IMR-90 (cell line): ENCODE measurements around the gene ZNF2. TPM values are rescaled to one million over a fixed set of nuclear protein-coding genes. Genes with fewer than 3 reads are reported as not detected.

ENCODE experiments used
- ATAC-seq: fragments of 200-7000 bp; cut with Tn5 transposase; 2 replicates; pipeline ENCODE4 v1.9.1; 2020; ENCODE audit warnings: low read depth, mild to moderate bottlenecking, moderate library complexity
- BruUV-seq: library from RNA; stranded (reverse); fragments of 400-500 nt; replicated peaks from 2 replicates; lab custom pipeline; 2021; lab: Mats Ljungman, UMichigan
- CTCF ChIA-PET: fragments of 300-600 bp; formaldehyde crosslinking; extraction: SDS; loops from one replicate; lab custom pipeline; 2021; ENCODE audit warnings: antibody characterized with exemption; lab: Yijun Ruan, JAX
- POLR2A ChIA-PET: fragments of 300-600 bp; sonication (Branson Sonifier 250); formaldehyde crosslinking; loops from one replicate; lab custom pipeline; 2022; ENCODE audit warnings: antibody characterized with exemption; ENCODE audit not compliant: unreplicated experiment; lab: Charles Lee
- DNase-seq: peaks from one replicate; pipeline ENCODE4 v3.0.0; 2013
- H2AFZ ChIP-seq: replicated peaks from 2 replicates; pipeline ENCODE3; 2013; ENCODE audit warnings: low read length, mild to moderate bottlenecking; ENCODE audit not compliant: poor library complexity
- H2AK5ac ChIP-seq: 2 replicates; pipeline ENCODE4 v1.6.1; 2013; ENCODE audit warnings: low read depth, low read length, inconsistent platforms
- H2AK9ac ChIP-seq: replicated peaks from 2 replicates; pipeline ENCODE3; 2013; ENCODE audit warnings: mild to moderate bottlenecking, low read depth, low read length, moderate library complexity; ENCODE audit not compliant: poor library complexity
- H2BK120ac ChIP-seq: 2 replicates; pipeline ENCODE4 v1.6.1; 2013; ENCODE audit warnings: low read depth, low read length, inconsistent platforms
- H2BK15ac ChIP-seq: 3 replicates; pipeline ENCODE4 v1.6.1; 2013; ENCODE audit warnings: low read depth, low read length, inconsistent platforms
- H2BK20ac ChIP-seq: 2 replicates; pipeline ENCODE4 v1.6.1; 2013; ENCODE audit warnings: low read depth, mild to moderate bottlenecking, inconsistent platforms, low read length, moderate library complexity
- H2BK5ac ChIP-seq: 2 replicates; pipeline ENCODE4 v1.6.1; 2013; ENCODE audit warnings: mild to moderate bottlenecking, low read depth, low read length, inconsistent platforms; ENCODE audit not compliant: poor library complexity, severe bottlenecking
- H3K14ac ChIP-seq: replicated peaks from 2 replicates; pipeline ENCODE4 v1.6.1; 2013; ENCODE audit warnings: low read depth, low read length, inconsistent platforms
- H3K18ac ChIP-seq: 2 replicates; pipeline ENCODE4 v1.6.1; 2013; ENCODE audit warnings: low read depth, low read length, control low read depth
- H3K23ac ChIP-seq: 2 replicates; pipeline ENCODE4 v1.6.1; 2013; ENCODE audit warnings: low read depth, low read length, inconsistent platforms
- H3K27ac ChIP-seq: 2 replicates; pipeline ENCODE4 v1.5.1; 2013; ENCODE audit warnings: mild to moderate bottlenecking, control low read depth, low read length; ENCODE audit not compliant: insufficient read depth
- H3K27me3 ChIP-seq: 2 replicates; pipeline ENCODE4 v1.6.1; 2013; ENCODE audit warnings: low read length; ENCODE audit not compliant: control insufficient read depth, insufficient read depth
- H3K36me3 ChIP-seq: 2 replicates; pipeline ENCODE4 v1.6.1; 2013; ENCODE audit warnings: low read length, mixed read lengths; ENCODE audit not compliant: control insufficient read depth, insufficient read depth
- H3K4ac ChIP-seq: 2 replicates; pipeline ENCODE4 v1.6.1; 2013; ENCODE audit warnings: low read depth, low read length, inconsistent platforms
- H3K4me1 ChIP-seq: 2 replicates; pipeline ENCODE4 v1.6.1; 2013; ENCODE audit warnings: low read length, mixed read lengths; ENCODE audit not compliant: control insufficient read depth, insufficient read depth
- H3K4me2 ChIP-seq: 2 replicates; pipeline ENCODE4 v1.6.1; 2013; ENCODE audit warnings: low read depth, mild to moderate bottlenecking, control low read depth, low read length, moderate library complexity
- H3K4me3 ChIP-seq: 2 replicates; pipeline ENCODE4 v1.5.1; 2013; ENCODE audit warnings: low read depth, mild to moderate bottlenecking, control low read depth, low read length, moderate library complexity; ENCODE audit not compliant: insufficient read depth
- H3K56ac ChIP-seq: 2 replicates; pipeline ENCODE4 v1.6.1; 2013; ENCODE audit warnings: low read length, inconsistent platforms; ENCODE audit not compliant: insufficient read depth; ENCODE audit errors: extremely low read depth
- H3K79me1 ChIP-seq, 2 experiments: 2 replicates each; pipeline ENCODE4 v1.6.1; 2013; ENCODE audit warnings: low read length in 2 of 2, inconsistent platforms in 1 of 2, low read depth in 1 of 2
- H3K9ac ChIP-seq: 2 replicates; pipeline ENCODE4 v1.6.1; 2013; ENCODE audit warnings: low read depth, low read length, control low read depth
- H3K9me1 ChIP-seq: 2 replicates; pipeline ENCODE4 v1.6.1; 2013; ENCODE audit warnings: low read length, inconsistent platforms; ENCODE audit not compliant: insufficient read depth
- H3K9me3 ChIP-seq: 2 replicates; pipeline ENCODE4 v1.6.1; 2013; ENCODE audit warnings: low read length; ENCODE audit not compliant: control insufficient read depth, insufficient read depth
- H4K20me1 ChIP-seq: 2 replicates; pipeline ENCODE4 v1.6.1; 2013; ENCODE audit warnings: low read length, inconsistent platforms; ENCODE audit not compliant: insufficient read depth
- H4K5ac ChIP-seq: 2 replicates; pipeline ENCODE4 v1.6.1; 2013; ENCODE audit warnings: mild to moderate bottlenecking, low read depth, low read length, control low read depth
- H4K8ac ChIP-seq, 2 experiments: 2 replicates each; pipeline ENCODE4 v1.6.1; 2013; ENCODE audit warnings: low read depth in 2 of 2, low read length in 2 of 2, control low read depth in 1 of 2, inconsistent platforms in 1 of 2
- H4K91ac ChIP-seq: 2 replicates; pipeline ENCODE4 v1.6.1; 2013; ENCODE audit warnings: low read depth, low read length, inconsistent platforms; ENCODE audit not compliant: insufficient read depth
- NFE2L2 ChIP-seq: fragments of 150-350 bp; IDR thresholded peaks from 2 replicates; pipeline ENCODE4 v1.6.1; 2016; ENCODE audit warnings: low read depth, mild to moderate bottlenecking, low read length
- POLR2A ChIP-seq: IDR thresholded peaks from 2 replicates; pipeline ENCODE4 v1.6.1; 2012; ENCODE audit warnings: mild to moderate bottlenecking, low read depth, low read length
- SMC3 ChIP-seq: fragments of 150-350 bp; IDR thresholded peaks from 2 replicates; pipeline ENCODE4 v1.6.1; 2016; ENCODE audit warnings: low read depth, mild to moderate bottlenecking, antibody characterized with exemption, low read length, moderate library complexity
- WGBS, 2 experiments: methylation state at CpG; one replicate each; pipeline versions ENCODE4 v1.1.5 to v1.1.7; 2013; ENCODE audit warnings: missing lambda C conversion rate in 2 of 2; ENCODE audit not compliant: insufficient read length in 1 of 2; ENCODE audit errors: extremely low coverage in 2 of 2; 5-methylcytosine and 5-hydroxymethylcytosine counted together
- dilution Hi-C: fragments of 300-500 bp; cut with HindIII; formaldehyde crosslinking; loops from one replicate; pipeline ENCODE4 v1.14.3; 2018; ENCODE audit warnings: low sequenced_read_pairs; ENCODE audit not compliant: unreplicated experiment
- in situ Hi-C: fragments of 300-500 bp; cut with MboI; formaldehyde crosslinking; loops from 3 replicates; pipeline ENCODE4 v1.14.3; 2019; ENCODE audit warnings: low sequenced_read_pairs, inconsistent platforms, mixed read lengths
- intact Hi-C: fragments of 100-400 bp; cut with micrococcal nuclease; formaldehyde crosslinking; loops from 2 replicates; pipeline ENCODE4 v1.10.0; 2022
- polyA plus RNA-seq, 3 experiments: library from polyadenylated mRNA; depleted of rRNA; stranded (reverse); fragments of >200 nt; gene quantifications; 2 replicates each; pipeline ENCODE4 v1.2.3, GENCODE V29; 2012; ENCODE audit warnings: low replicate concordance in 1 of 3
- total RNA-seq: library from RNA; depleted of rRNA; stranded (reverse); fragments of >200 nt; gene quantifications from 2 replicates; pipeline ENCODE4 v1.2.3, GENCODE V29; 2012

ZNF2 gene
- total and polyA plus RNA-seq, 2 of the 4 experiments (the other 2 are of a cell fraction) = 2.7 to 7.3 TPM

DNA sequence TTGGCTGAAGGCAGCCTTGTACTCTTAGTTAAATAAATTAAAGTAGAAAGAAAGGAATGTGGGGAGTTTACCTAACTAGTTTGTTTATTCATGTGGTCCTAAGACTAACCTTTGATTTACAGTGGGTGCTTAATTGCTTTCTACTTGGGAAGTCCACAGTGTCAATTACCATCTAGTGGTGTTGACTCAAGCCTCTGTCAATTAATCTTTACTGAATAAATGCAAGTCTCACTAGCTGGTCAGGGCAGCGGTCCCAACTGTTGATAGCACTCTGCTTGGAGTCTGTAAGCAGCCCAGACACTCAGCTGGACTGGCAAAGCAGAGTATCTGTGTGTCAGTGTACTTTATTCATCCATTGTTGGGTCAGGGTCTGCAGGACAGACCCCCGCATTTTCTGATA is 21.8 kb upstream of the ZNF2 start:
- intact Hi-C loops = no loop called here
- POLR2A ChIA-PET = no interaction called here
- ATAC-seq (no peak), DNase-seq (no peak)
- Histone ChIP-seq H2BK20ac (no peak overlapping the region), H3K23ac (no peak overlapping the region), H3K27me3 (no peaks in the 10 kb centered on the region), H4K91ac (no peak overlapping the region), H3K4ac (no peak overlapping the region), H2BK15ac (no peak overlapping the region), H3K27ac (no peak overlapping the region), H2AK5ac (no peak overlapping the region), H4K8ac (no peak overlapping the region), H4K20me1 (no peaks in the 10 kb centered on the region), H2AFZ (no peak overlapping the region), H2BK120ac (no peak overlapping the region), H3K9ac (no peak overlapping the region), H3K14ac (no peak overlapping the region), H4K5ac (no peak overlapping the region), H3K79me1 (no peaks in the 10 kb centered on the region; a peak in 1 of 4 replicates), H3K18ac (no peak overlapping the region), H3K4me1 (no peaks in the 10 kb centered on the region), H3K4me3 (no peak overlapping the region), H2BK5ac (no peak overlapping the region), H3K9me1 (no peaks in the 10 kb centered on the region), H3K4me2 (no peak overlapping the region), H3K9me3 (peaks cover 57% of the 10 kb centered on the region), H3K56ac (no peak overlapping the region), H3K36me3 (peaks cover 12% of the 10 kb centered on the region), H2AK9ac (no peak overlapping the region)
- CTCF ChIA-PET = no interaction called here
- no peak for TF ChIP-seq NFE2L2
- no peak for TF ChIP-seq SMC3
- no peak for TF ChIP-seq POLR2A
- 100% methylated on average over 1 of the region's 2 CpGs; no CpG with 5 or more reads in 1 of the 2 experiments for WGBS, 2 experiments
- no TSS peak for BruUV-seq
- dilution Hi-C loops = no loop called here
- in situ Hi-C loops = no loop called here
